K562 (cell line): ENCODE measurements around the gene AGPAT4. TPM values are rescaled to one million over a fixed set of nuclear protein-coding genes. Genes with fewer than 3 reads are reported as not detected.
A peak's percentile ranks its signal among the peaks of the same experiment; 100 is the strongest.

Source experiments
- ATAC-seq: fragments of 200-7000 bp; cut with Tn5 transposase; 3 replicates; pipeline ENCODE4 v1.9.1; 2020; ENCODE audit warnings: moderate library complexity
- BruUV-seq: library from RNA; stranded (reverse); fragments of 400-500 nt; replicated peaks from 2 replicates; lab custom pipeline; 2021; lab: Mats Ljungman, UMichigan
- CTCF ChIA-PET: fragments of 300-600 bp; formaldehyde crosslinking; extraction: SDS; loops from one replicate; lab custom pipeline; 2021; ENCODE audit warnings: low intra/inter-chr PET ratio; lab: Yijun Ruan, JAX
- POLR2A ChIA-PET: fragments of 300-600, 350-650 bp; sonication (Branson Sonifier 250); formaldehyde crosslinking; extraction: SDS; loops from one replicate; lab custom pipeline; 2021; ENCODE audit warnings: antibody characterized with exemption, inconsistent platforms; lab: Yijun Ruan, JAX
- DNase-seq, 4 experiments: peaks; one replicate each; pipeline versions ENCODE4 v3.0.0 to v3.0.0-alpha.2; 2011 to 2018; ENCODE audit warnings: low spot score in 3 of 4, mixed read lengths in 3 of 4; ENCODE audit errors: extremely low read depth in 1 of 4
- FAIRE-seq: peaks from 2 replicates; lab custom pipeline; 2011; peaks lifted over from hg19 to GRCh38; lab: Jason Lieb, UNC
- H2AFZ ChIP-seq: 2 replicates; pipeline ENCODE4 v1.6.0; 2011; ENCODE audit warnings: low read depth, low read length, control low read depth, inconsistent platforms
- H3K27ac ChIP-seq: fragments of 200-600 bp; 3 replicates; pipeline ENCODE4 v1.8.0; 2011; ENCODE audit warnings: low read depth, mild to moderate bottlenecking, control low read depth, inconsistent platforms, low read length, moderate library complexity, mixed read lengths; ENCODE audit errors: extremely low read depth
- H3K27me3 ChIP-seq, 2 experiments: fragments of 300-600 bp in 1 of 2; 2 replicates in 1 of 2; 3 replicates in 1 of 2; pipeline versions ENCODE4 v1.6.0 to v1.8.0; 2011; ENCODE audit warnings: inconsistent platforms in 2 of 2, low read length in 2 of 2, mild to moderate bottlenecking in 1 of 2, mixed read lengths in 1 of 2, moderate library complexity in 1 of 2; ENCODE audit not compliant: control insufficient read depth in 2 of 2, insufficient read depth in 2 of 2
- H3K36me3 ChIP-seq: fragments of 300-600 bp; 3 replicates; pipeline ENCODE4 v1.8.0; 2011; ENCODE audit warnings: mild to moderate bottlenecking, low read length, inconsistent platforms; ENCODE audit not compliant: control insufficient read depth, insufficient read depth
- H3K4me1 ChIP-seq, 2 experiments: fragments of 200-600 bp in 1 of 2; replicated peaks in 1 of 2; 2 replicates in 1 of 2; 3 replicates in 1 of 2; pipeline versions ENCODE4 v1.5.1 to v1.8.0; 2011; ENCODE audit warnings: inconsistent platforms in 2 of 2, low read length in 2 of 2, mild to moderate bottlenecking in 1 of 2, mixed read lengths in 1 of 2, moderate library complexity in 1 of 2; ENCODE audit not compliant: control insufficient read depth in 2 of 2, insufficient read depth in 2 of 2
- H3K4me2 ChIP-seq: 2 replicates; pipeline ENCODE4 v1.6.1; 2011; ENCODE audit warnings: low read length, control low read depth, inconsistent platforms, mixed read lengths; ENCODE audit not compliant: insufficient read depth
- H3K4me3 ChIP-seq: fragments of 200-600 bp; sonication (generic), shearing (Covaris generic); 2 replicates; pipeline ENCODE4 v1.5.1; 2016; ENCODE audit warnings: control low read depth, inconsistent platforms
- H3K79me2 ChIP-seq: fragments of 200-600 bp; 3 replicates; pipeline ENCODE4 v1.8.0; 2011; ENCODE audit warnings: low read length, inconsistent platforms; ENCODE audit not compliant: control insufficient read depth, insufficient read depth
- H3K9ac ChIP-seq, 2 experiments: 2 replicates each; pipeline versions ENCODE4 v1.6.0 to v1.6.1; 2011; ENCODE audit warnings: low read depth in 2 of 2, low read length in 2 of 2, control low read depth in 1 of 2, inconsistent platforms in 1 of 2, mild to moderate bottlenecking in 1 of 2, mixed read lengths in 1 of 2; ENCODE audit not compliant: insufficient read depth in 1 of 2
- H3K9me1 ChIP-seq: one replicate; pipeline ENCODE4 v1.6.0; 2011; ENCODE audit warnings: inconsistent platforms, mild to moderate bottlenecking, low read length, moderate library complexity; ENCODE audit not compliant: control insufficient read depth, insufficient read depth
- H3K9me3 ChIP-seq: replicated peaks from 2 replicates; pipeline ENCODE4 v1.5.1; 2011; ENCODE audit warnings: low read depth, low read length, inconsistent platforms; ENCODE audit not compliant: control insufficient read depth, insufficient read depth
- H4K20me1 ChIP-seq: replicated peaks from 2 replicates; pipeline ENCODE4 v1.6.1; 2011; ENCODE audit warnings: low read length, inconsistent platforms, mixed read lengths; ENCODE audit not compliant: control insufficient read depth, insufficient read depth
- CSDE1 ChIP-seq, 2 experiments: fragments of 450-650 bp; IDR thresholded peaks; 2 replicates each; pipeline ENCODE4 v1.6.1; 2016; ENCODE audit warnings: mild to moderate bottlenecking in 1 of 2
- ETS2 ChIP-seq: IDR thresholded peaks from 2 replicates; pipeline ENCODE4 v1.6.1; 2016; ENCODE audit warnings: borderline replicate concordance, missing genetic modification characterization, mild to moderate bottlenecking, moderate library complexity, missing compliant biosample characterization; ENCODE audit not compliant: poor library complexity, severe bottlenecking
- PHTF2 ChIP-seq: fragments of 250-450 bp; sonication (Bioruptor Pico); IDR thresholded peaks from 2 replicates; pipeline ENCODE4 v1.5.0; 2021; ENCODE audit warnings: mild to moderate bottlenecking
- SREBF2 ChIP-seq: sonication (generic); formaldehyde crosslinking; IDR thresholded peaks from 2 replicates; pipeline ENCODE4 v1.4.0; 2020; ENCODE audit warnings: mild to moderate bottlenecking, missing genetic modification reagents
- ZC3H4 ChIP-seq: sonication (generic); formaldehyde crosslinking; IDR thresholded peaks from 2 replicates; pipeline ENCODE4 v1.9.0; 2021; ENCODE audit warnings: missing genetic modification reagents, borderline replicate concordance
- ZNF143 ChIP-seq: sonication (generic); formaldehyde crosslinking; IDR thresholded peaks from 2 replicates; pipeline ENCODE4 v1.9.0; 2022; ENCODE audit warnings: mild to moderate bottlenecking, missing genetic modification reagents
- ZSCAN29 ChIP-seq: fragments of 450-650 bp; IDR thresholded peaks from 2 replicates; pipeline ENCODE4 v1.6.1; 2017
- WGBS: fragments of 100-300 bp; shearing (Covaris generic); methylation state at CpG from one replicate; pipeline ENCODE4 v1.1.6; 2016; ENCODE audit warnings: low coverage, mixed read lengths; ENCODE audit not compliant: insufficient coverage; ENCODE audit errors: missing lambda C conversion rate; 5-methylcytosine and 5-hydroxymethylcytosine counted together
- in situ Hi-C: fragments of 300-500 bp; cut with MboI; formaldehyde crosslinking; loops from 4 replicates; pipeline ENCODE4 v1.15.0; 2018; ENCODE audit warnings: inconsistent platforms, mixed read lengths
- intact Hi-C: fragments of 100-400 bp; cut with micrococcal nuclease; formaldehyde crosslinking; loops from 2 replicates; pipeline ENCODE4 v1.14.2; 2022
- polyA plus RNA-seq, 8 experiments: library from polyadenylated mRNA; depleted of rRNA in 4 of 8; stranded (reverse) in 5 of 8; unstranded in 3 of 8; fragments of >200 nt; fragmentation: Nextera tagmentation in 2 of 8; fragmentation: Illumina TruSeq in 1 of 8; extraction: Ambion mirVana in 2 of 8; extraction: Trizol in 1 of 8; gene quantifications; 2 replicates each; pipeline versions ENCODE4 v1.2.1 to v1.2.3, GENCODE V29; 2011 to 2014; ENCODE audit warnings: inconsistent platforms in 1 of 8, missing spikeins in 1 of 8
- total RNA-seq, 7 experiments: library from RNA; depleted of rRNA in 6 of 7; stranded (reverse); fragments of >200 nt in 6 of 7; fragmentation: Illumina TruSeq in 2 of 7; extraction: Trizol in 2 of 7; gene quantifications; 2 replicates each; pipeline versions ENCODE4 v1.2.1 to v1.2.3, GENCODE V29; 2011 to 2021; ENCODE audit warnings: low replicate concordance in 1 of 7
- TF ChIP-seq, protein P1 (sequence below): fragments of 450-650 bp; conservative IDR thresholded peaks from 2 replicates; pipeline ENCODE4 v1.6.1; 2016; ENCODE audit warnings: missing genetic modification characterization, low read depth, mild to moderate bottlenecking, control low read depth, missing compliant biosample characterization
- TF ChIP-seq, protein P2 (sequence below): fragments of 450-650 bp; IDR thresholded peaks from 2 replicates; pipeline ENCODE4 v1.6.1; 2016
- TF ChIP-seq, protein P3 (sequence below): fragments of 200-800 bp; sonication (Bioruptor generic); IDR thresholded peaks from 2 replicates; pipeline ENCODE4 v1.6.1; 2016; ENCODE audit warnings: missing genetic modification characterization, missing compliant biosample characterization

Gene AGPAT4
- total and polyA plus RNA-seq, 9 of the 15 experiments (the other 6 are each of a cell fraction or from before 2014, with no cell fraction given): 2.2 to 15.0 (median 5.7) TPM

DNA sequence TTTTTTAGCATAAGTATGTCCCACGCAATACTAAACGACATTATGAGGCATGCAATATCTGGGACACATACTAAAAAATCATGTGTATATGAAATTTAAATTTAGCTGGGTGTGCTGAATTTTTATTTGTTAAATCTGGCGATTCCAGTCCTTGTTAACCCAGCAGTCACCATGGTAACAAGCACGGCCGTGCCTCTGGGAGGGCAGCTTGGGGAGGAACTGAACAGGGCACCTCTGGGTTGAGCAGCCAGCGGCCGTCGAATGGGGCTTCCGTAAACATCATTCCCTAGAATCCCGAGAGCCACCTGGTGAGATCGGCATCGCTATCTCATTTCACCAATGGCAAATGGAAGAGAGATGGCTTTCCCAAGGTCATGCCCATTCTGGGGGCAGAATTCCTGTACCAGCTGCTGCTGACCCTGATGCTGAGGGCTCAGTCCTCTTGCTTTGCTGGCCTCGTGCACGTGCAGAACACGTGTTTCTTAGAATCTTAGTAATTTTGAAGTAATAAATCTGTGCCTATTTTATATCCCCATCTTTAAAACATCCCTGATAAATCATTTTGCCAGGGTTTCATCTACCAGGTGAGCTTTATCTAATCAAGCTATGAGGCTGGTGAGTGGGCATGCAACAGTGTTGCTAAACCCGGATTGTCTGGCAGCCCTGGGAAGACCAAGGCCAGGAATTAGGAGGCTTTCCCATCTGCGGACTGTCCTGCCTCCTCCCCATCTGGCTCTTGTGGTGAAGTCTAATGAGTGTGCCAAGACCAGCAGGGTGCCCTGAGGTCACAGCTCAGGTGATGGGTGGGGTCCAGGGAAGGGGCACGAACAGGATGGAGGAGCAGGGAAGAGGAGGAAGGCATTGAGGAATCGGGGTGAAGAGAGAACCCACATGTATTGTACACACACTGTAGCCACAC lies 85.1 kb downstream of the AGPAT4 start (continued):
- TF ChIP-seq PHTF2 (CRISPR knock-in tag): no peak
- TF ChIP-seq, all 486 proteins: peak for 2

DNA sequence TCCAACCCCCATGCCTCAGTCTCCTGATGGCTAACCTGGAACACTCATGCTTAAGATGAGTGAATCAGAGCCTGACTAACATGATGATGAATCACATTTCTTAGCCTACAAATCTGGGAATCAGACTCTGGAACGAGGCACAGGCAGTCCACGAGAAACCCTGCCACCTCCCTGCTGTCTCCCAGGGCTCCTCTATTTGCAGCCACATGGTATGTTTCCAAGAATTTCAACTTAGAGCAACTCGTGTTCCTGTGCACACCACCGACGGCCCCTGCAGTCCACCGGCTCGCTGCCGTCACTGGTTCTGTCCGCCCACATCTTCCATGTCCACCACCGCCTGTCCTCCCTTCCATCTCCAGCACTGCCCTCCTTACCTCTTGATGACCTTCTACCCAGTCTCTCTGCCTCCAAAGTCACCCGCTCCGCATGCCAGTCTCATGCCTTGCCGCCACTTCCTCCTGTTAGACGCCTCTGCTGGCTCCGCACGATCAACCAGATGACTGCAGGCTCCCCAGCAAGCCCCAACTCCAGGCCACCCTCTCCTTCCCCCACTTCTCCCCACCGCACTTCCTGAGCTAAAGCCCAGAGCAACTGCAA lies 87.6 kb downstream of the AGPAT4 start:
- FAIRE-seq (no peak), DNase-seq (peak in 1 of 4 experiments; percentile 32), ATAC-seq (peak; percentile 50)
- Histone ChIP-seq H3K4me3 (no peak overlapping the region), H3K9me3 (no peaks in the 10 kb centered on the region; the same call in 1 of the 2 replicates), H3K27me3 (no peaks in the 10 kb centered on the region), H3K9ac (peak overlapping the region in 1 of 2 experiments; percentile 68; a peak in 2 of 4 replicates), H3K79me2 (no peaks in the 10 kb centered on the region), H3K4me1 (peaks cover 2 to 8% of the 10 kb centered on the region in 2 experiments; a peak in 3 of 5 replicates), H3K36me3 (no peaks in the 10 kb centered on the region), H3K9me1 (no peaks in the 10 kb centered on the region), H2AFZ (peak overlapping the region; percentile 53), H3K27ac (no peak overlapping the region), H4K20me1 (no peaks in the 10 kb centered on the region), H3K4me2 (peak overlapping the region; percentile 4; the same call in 1 of the 2 replicates)
- BruUV-seq: no TSS peak
- ChIA-PET CTCF (no interaction called here), POLR2A (interaction anchor here (0.8 kb wide), 1 partner anchor 12 kb away, joined by 3 read pairs; no protein-coding TSS in a partner anchor)
- intact Hi-C loops (no loop called here), in situ Hi-C loops (no loop called here)
- 52% methylated on average over 17 of the region's 17 CpGs for WGBS
- TF ChIP-seq SREBF2: no peak
- TF ChIP-seq, protein P1, sequence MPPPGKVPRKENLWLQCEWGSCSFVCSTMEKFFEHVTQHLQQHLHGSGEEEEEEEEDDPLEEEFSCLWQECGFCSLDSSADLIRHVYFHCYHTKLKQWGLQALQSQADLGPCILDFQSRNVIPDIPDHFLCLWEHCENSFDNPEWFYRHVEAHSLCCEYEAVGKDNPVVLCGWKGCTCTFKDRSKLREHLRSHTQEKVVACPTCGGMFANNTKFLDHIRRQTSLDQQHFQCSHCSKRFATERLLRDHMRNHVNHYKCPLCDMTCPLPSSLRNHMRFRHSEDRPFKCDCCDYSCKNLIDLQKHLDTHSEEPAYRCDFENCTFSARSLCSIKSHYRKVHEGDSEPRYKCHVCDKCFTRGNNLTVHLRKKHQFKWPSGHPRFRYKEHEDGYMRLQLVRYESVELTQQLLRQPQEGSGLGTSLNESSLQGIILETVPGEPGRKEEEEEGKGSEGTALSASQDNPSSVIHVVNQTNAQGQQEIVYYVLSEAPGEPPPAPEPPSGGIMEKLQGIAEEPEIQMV: no peak
- TF ChIP-seq ZNF143: 0 out of 2 replicates have a peak, but pooled peaks have one; percentile 20
- TF ChIP-seq CSDE1 (IDR thresholded peaks at IDR 0.05): no peak
- TF ChIP-seq ZC3H4 (CRISPR knock-in tag): 0 out of 2 replicates have a peak, but pooled peaks have one; percentile 24
- no peak for TF ChIP-seq ETS2 (tag)
- no peak for TF ChIP-seq ZSCAN29
- TF ChIP-seq, protein P2, sequence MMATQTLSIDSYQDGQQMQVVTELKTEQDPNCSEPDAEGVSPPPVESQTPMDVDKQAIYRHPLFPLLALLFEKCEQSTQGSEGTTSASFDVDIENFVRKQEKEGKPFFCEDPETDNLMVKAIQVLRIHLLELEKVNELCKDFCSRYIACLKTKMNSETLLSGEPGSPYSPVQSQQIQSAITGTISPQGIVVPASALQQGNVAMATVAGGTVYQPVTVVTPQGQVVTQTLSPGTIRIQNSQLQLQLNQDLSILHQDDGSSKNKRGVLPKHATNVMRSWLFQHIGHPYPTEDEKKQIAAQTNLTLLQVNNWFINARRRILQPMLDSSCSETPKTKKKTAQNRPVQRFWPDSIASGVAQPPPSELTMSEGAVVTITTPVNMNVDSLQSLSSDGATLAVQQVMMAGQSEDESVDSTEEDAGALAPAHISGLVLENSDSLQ: 0 out of 2 replicates have a peak, but pooled peaks have one; percentile 7
- TF ChIP-seq, protein P3, sequence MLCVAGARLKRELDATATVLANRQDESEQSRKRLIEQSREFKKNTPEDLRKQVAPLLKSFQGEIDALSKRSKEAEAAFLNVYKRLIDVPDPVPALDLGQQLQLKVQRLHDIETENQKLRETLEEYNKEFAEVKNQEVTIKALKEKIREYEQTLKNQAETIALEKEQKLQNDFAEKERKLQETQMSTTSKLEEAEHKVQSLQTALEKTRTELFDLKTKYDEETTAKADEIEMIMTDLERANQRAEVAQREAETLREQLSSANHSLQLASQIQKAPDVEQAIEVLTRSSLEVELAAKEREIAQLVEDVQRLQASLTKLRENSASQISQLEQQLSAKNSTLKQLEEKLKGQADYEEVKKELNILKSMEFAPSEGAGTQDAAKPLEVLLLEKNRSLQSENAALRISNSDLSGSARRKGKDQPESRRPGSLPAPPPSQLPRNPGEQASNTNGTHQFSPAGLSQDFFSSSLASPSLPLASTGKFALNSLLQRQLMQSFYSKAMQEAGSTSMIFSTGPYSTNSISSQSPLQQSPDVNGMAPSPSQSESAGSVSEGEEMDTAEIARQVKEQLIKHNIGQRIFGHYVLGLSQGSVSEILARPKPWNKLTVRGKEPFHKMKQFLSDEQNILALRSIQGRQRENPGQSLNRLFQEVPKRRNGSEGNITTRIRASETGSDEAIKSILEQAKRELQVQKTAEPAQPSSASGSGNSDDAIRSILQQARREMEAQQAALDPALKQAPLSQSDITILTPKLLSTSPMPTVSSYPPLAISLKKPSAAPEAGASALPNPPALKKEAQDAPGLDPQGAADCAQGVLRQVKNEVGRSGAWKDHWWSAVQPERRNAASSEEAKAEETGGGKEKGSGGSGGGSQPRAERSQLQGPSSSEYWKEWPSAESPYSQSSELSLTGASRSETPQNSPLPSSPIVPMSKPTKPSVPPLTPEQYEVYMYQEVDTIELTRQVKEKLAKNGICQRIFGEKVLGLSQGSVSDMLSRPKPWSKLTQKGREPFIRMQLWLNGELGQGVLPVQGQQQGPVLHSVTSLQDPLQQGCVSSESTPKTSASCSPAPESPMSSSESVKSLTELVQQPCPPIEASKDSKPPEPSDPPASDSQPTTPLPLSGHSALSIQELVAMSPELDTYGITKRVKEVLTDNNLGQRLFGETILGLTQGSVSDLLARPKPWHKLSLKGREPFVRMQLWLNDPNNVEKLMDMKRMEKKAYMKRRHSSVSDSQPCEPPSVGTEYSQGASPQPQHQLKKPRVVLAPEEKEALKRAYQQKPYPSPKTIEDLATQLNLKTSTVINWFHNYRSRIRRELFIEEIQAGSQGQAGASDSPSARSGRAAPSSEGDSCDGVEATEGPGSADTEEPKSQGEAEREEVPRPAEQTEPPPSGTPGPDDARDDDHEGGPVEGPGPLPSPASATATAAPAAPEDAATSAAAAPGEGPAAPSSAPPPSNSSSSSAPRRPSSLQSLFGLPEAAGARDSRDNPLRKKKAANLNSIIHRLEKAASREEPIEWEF (CRISPR knock-in tag): no peak
